Neutrophil (primary cell): ENCODE data around the gene CDK15.

Experiments
- H3K27ac ChIP-seq: fragments of 200-600 bp; sonication (generic); 2 replicates; pipeline ENCODE4 v1.5.1; 2016; ENCODE audit warnings: mild to moderate bottlenecking, moderate library complexity
- H3K27me3 ChIP-seq: fragments of 200-600 bp; sonication (generic); 2 replicates; pipeline ENCODE4 v1.6.0; 2016; ENCODE audit warnings: mild to moderate bottlenecking
- H3K36me3 ChIP-seq: fragments of 200-600 bp; sonication (generic); 2 replicates; pipeline ENCODE4 v1.5.1; 2017
- H3K4me1 ChIP-seq, 2 experiments: fragments of 200-600 bp in 1 of 2; sonication (generic) in 1 of 2; 1 replicate in 1 of 2; 2 replicates in 1 of 2; pipeline versions ENCODE4 v1.5.1 to v1.6.1; 2013 to 2016; ENCODE audit warnings: low read depth in 1 of 2, low read length in 1 of 2, mild to moderate bottlenecking in 1 of 2, moderate library complexity in 1 of 2; ENCODE audit not compliant: control insufficient read depth in 1 of 2, insufficient read depth in 1 of 2
- H3K4me3 ChIP-seq, 2 experiments: fragments of 200-600 bp in 1 of 2; sonication (generic) in 1 of 2; 1 replicate in 1 of 2; 2 replicates in 1 of 2; pipeline ENCODE4 v1.5.1; 2013 to 2016; ENCODE audit warnings: low read depth in 1 of 2, low read length in 1 of 2, mild to moderate bottlenecking in 1 of 2, moderate library complexity in 1 of 2
- H3K9me3 ChIP-seq: fragments of 200-600 bp; sonication (generic); 2 replicates; pipeline ENCODE4 v1.5.1; 2016
- TF ChIP-seq, protein P1 (sequence below): fragments of 200-600 bp; sonication (generic); IDR thresholded peaks from 2 replicates; pipeline ENCODE4 v1.5.1; 2016; ENCODE audit warnings: antibody characterized with exemption

Gene CDK15

GRCh38 chr2:201854841-201855240 lies 48.5 kb downstream of the CDK15 start:
- Histone ChIP-seq H3K27ac (no peak overlapping the region), H3K4me3 (no peak overlapping the region), H3K4me1 (no peaks in the 10 kb centered on the region), H3K36me3 (no peaks in the 10 kb centered on the region), H3K9me3 (no peaks in the 10 kb centered on the region), H3K27me3 (peaks cover 35% of the 10 kb centered on the region)
- TF ChIP-seq, protein P1, sequence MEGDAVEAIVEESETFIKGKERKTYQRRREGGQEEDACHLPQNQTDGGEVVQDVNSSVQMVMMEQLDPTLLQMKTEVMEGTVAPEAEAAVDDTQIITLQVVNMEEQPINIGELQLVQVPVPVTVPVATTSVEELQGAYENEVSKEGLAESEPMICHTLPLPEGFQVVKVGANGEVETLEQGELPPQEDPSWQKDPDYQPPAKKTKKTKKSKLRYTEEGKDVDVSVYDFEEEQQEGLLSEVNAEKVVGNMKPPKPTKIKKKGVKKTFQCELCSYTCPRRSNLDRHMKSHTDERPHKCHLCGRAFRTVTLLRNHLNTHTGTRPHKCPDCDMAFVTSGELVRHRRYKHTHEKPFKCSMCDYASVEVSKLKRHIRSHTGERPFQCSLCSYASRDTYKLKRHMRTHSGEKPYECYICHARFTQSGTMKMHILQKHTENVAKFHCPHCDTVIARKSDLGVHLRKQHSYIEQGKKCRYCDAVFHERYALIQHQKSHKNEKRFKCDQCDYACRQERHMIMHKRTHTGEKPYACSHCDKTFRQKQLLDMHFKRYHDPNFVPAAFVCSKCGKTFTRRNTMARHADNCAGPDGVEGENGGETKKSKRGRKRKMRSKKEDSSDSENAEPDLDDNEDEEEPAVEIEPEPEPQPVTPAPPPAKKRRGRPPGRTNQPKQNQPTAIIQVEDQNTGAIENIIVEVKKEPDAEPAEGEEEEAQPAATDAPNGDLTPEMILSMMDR = no peak

GRCh38 chr2:201855356-201855755 lies 49.0 kb downstream of the CDK15 start:
- Histone ChIP-seq H3K27ac (no peak overlapping the region), H3K4me3 (no peak overlapping the region), H3K36me3 (no peaks in the 10 kb centered on the region), H3K9me3 (no peaks in the 10 kb centered on the region), H3K4me1 (no peaks in the 10 kb centered on the region), H3K27me3 (peaks cover 40% of the 10 kb centered on the region)
- TF ChIP-seq, protein P1 = no peak

GRCh38 chr2:201857326-201857725 lies 51.0 kb downstream of the CDK15 start:
- TF ChIP-seq, protein P1 = no peak
- H3K36me3 ChIP-seq = no peaks in the 10 kb centered on the region
- no peaks in the 10 kb centered on the region for H3K4me1 ChIP-seq
- H3K9me3 ChIP-seq = no peaks in the 10 kb centered on the region
- H3K27ac ChIP-seq = no peak overlapping the region
- no peak overlapping the region for H3K4me3 ChIP-seq
- H3K27me3 ChIP-seq = peaks cover 55% of the 10 kb centered on the region

DNA sequence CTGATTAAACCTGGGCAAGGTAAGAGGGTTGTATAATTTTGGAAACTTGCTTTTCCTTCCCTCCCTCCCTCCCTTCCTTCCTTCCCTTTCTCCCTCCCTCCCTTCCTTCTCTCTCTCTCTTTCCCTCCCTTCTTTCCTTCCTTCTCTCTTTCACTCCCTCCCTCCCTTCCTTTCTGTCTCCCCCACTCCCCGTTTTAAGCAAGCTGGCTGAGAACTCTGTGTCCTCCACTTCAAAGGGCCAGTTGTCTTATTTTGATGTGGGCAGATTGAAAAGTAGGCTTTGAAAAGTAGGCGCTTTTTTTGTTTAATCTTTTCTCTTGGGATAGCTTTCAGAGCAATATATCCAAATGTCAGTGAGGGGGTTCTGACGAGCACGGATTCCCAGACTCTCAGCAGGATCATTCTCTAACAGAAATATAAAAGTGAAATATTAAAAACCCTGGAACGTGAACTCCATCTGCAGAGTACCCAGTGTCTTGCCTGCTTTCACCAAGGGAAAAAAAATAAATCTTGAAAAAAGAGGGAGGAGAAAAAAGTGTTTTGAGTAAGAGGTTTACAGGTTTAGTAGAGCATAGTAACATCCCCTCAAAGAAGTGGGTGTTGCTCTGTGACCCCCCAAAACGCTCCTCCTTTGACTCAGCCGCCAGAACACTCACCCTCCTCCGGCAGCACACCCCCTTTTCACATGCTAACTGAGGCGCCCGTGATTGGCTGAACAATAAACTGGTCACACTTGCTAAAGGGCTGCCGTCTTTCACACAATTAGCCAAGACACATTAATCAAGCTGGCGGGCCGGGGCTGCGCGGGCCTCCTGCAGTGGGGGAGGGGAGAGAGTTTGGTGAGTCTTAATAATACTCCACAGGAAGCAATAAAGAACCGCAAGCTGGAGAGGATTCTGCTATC lies 52.2 kb downstream of the CDK15 start:
- Histone ChIP-seq H3K4me3 (no peak overlapping the region), H3K27ac (no peak overlapping the region), H3K9me3 (no peaks in the 10 kb centered on the region), H3K4me1 (no peaks in the 10 kb centered on the region), H3K27me3 (peaks cover 55% of the 10 kb centered on the region), H3K36me3 (no peaks in the 10 kb centered on the region)
- TF ChIP-seq, protein P1 = no peak

GRCh38 chr2:201859949-201860348 lies 53.6 kb downstream of the CDK15 start:
- H3K36me3 ChIP-seq = no peaks in the 10 kb centered on the region
- H3K9me3 ChIP-seq = no peaks in the 10 kb centered on the region
- no peak overlapping the region for H3K4me3 ChIP-seq
- no peaks in the 10 kb centered on the region for H3K4me1 ChIP-seq
- peaks cover 55% of the 10 kb centered on the region for H3K27me3 ChIP-seq
- TF ChIP-seq, protein P1 = no peak
- H3K27ac ChIP-seq = no peak overlapping the region
